Pancreas (tissue), 10 donors: ENCODE data around the gene UNC13A. TPM values are rescaled to one million over a fixed set of nuclear protein-coding genes. Genes with fewer than 3 reads are reported as not detected.

Source experiments
- ATAC-seq, 4 donors: fragments of 200-7000 bp; cut with Tn5 transposase; one replicate each; pipeline versions ENCODE4 v1.8.0 to v1.9.1; 2020; ENCODE audit warnings: mild to moderate bottlenecking in 4 of 4, moderate library complexity in 4 of 4
- DNase-seq, 6 donors: peaks; one replicate each; pipeline ENCODE4 v3.0.0-alpha.2; 2020
- FAIRE-seq: peaks from 2 replicates; lab custom pipeline; 2012; peaks lifted over from hg19 to GRCh38; lab: Jason Lieb, UNC
- H3K27ac ChIP-seq, 4 donors: fragments of 200-600 bp; sonication (generic); 1 replicate in 3 of 4; 2 replicates in 1 of 4; pipeline versions ENCODE4 v1.5.0 to v1.8.0; 2020
- H3K27me3 ChIP-seq, 4 donors: fragments of 200-600 bp; one replicate each; pipeline ENCODE4 v1.8.0; 2021
- H3K36me3 ChIP-seq, 3 donors: fragments of 200-600 bp; sonication (generic) in 1 of 3; one replicate each; pipeline versions ENCODE4 v1.5.0 to v1.8.0; 2020 to 2021
- H3K4me1 ChIP-seq, 3 donors: fragments of 200-600 bp; one replicate each; pipeline ENCODE4 v1.8.0; 2021
- H3K4me3 ChIP-seq, 4 donors: fragments of 200-600 bp; sonication (generic) in 2 of 4; one replicate each; pipeline versions ENCODE4 v1.5.0 to v1.8.0; 2020 to 2021
- H3K9me3 ChIP-seq, 4 donors: fragments of 200-600 bp; one replicate each; pipeline ENCODE4 v1.8.0; 2021
- CTCF ChIP-seq, 4 donors: fragments of 200-600 bp; sonication (generic) in 3 of 4; IDR thresholded peaks; one replicate each; pipeline versions ENCODE4 v1.5.0 to v1.8.0; 2021; ENCODE audit warnings: antibody characterized with exemption in 4 of 4
- WGBS, 2 donors: extraction: QIAGEN DNeasy Blood & Tissue Kit; methylation state at CpG; one replicate each; pipeline ENCODE4 v1.1.7; 2013; 5-methylcytosine and 5-hydroxymethylcytosine counted together
- intact Hi-C, 3 donors: fragments of 100-400 bp; cut with DNase I; formaldehyde crosslinking; loops; one replicate each; pipeline versions ENCODE4 v1.11.1 to v1.14.2; 2022
- polyA plus RNA-seq, 2 donors: library from polyadenylated mRNA; stranded (reverse); fragments of 200-250 nt; gene quantifications; one replicate each; pipeline ENCODE4 v1.2.3, GENCODE V29; 2013
- total RNA-seq, 6 donors: library from RNA; stranded (reverse); fragmentation: NEBNext Ultra II Directional in 4 of 6; extraction: Animal tissue kit (Norgen Biotek cat#: 25700) in 4 of 6; gene quantifications; one replicate each; pipeline versions ENCODE4 v1.2.1 to v1.2.4, GENCODE V29; 2021 to 2023
- donor health status: healthy with polysubstance abuse.
- donor health status: DM: no; HTN: no; CAD: no; lungs with moderate emphysema.
- donor health status: DM: no; HTN: no; CAD: no.
- donor health status: control.
- donor health status: control.
- donor health status: Bipolar disorder and iron deficiency.
- donor health status: DM: yes; HTN: yes; CAD: no.
- donor health status: DM: no; HTN: no; CAD: no.
- donor health status: DM: no; HTN: no; CAD: no.
- donor health status: DM: yes; HTN: yes; CAD: no.

The UNC13A gene
- total and polyA plus RNA-seq, 8 donors: 0.92 to 10.5 (median 2.2) TPM

DNA sequence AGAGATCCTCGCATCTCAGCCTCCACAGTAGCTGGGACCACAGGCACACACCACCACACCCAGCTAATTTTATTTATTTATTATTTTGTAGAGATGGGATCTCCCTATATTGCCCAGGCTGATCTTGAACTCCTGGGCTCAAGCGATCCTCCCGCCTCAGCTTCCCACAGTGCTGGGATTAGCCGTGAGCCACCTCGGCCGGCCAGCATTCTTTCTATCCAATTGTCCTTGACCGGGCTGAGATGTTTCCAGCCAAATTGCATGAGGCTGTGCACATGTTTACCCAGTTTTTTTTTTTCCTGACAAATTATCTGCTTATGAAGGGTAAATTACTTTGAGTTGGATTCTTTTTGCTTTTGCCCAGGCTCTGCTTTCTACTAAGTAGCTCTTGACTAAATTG is 28.2 kb downstream of the UNC13A start:
- Histone ChIP-seq H3K27me3 (no peaks in the 10 kb centered on the region), H3K4me1 (no peaks in the 10 kb centered on the region), H3K27ac (no peak overlapping the region), H3K9me3 (no peaks in the 10 kb centered on the region), H3K4me3 (no peak overlapping the region), H3K36me3 (no peaks in the 10 kb centered on the region)
- TF ChIP-seq CTCF (IDR thresholded peaks at IDR 0.05): no peak
- FAIRE-seq: no peak
- peak in 1 of 6 donors; percentile 12 for DNase-seq
- intact Hi-C loops: no loop called here
- no peak for ATAC-seq
- 35 to 40% methylated on average over 7 of the region's 7 CpGs for WGBS, 2 donors

DNA sequence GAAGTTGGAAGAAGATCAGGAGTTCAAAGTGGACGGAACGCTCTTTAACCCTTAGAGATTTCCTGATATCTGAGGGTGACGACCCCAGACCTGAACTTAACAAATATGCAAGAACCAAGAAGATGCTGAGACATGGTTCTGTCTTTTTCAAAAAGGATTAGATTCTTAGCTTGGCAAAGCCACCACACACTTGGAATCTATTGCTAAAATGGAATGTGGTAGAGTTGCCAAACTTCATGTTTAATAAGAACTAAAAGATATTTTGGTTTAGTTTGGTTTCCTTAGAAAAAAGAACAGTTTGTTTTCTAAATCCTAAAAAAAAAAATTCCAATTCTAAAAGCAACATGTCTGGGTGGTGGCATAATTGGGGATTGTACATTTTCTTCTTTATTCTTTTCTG is 29.5 kb downstream of the UNC13A start:
- WGBS, 2 donors: 33 to 48% methylated on average over 3 of the region's 3 CpGs
- no peak overlapping the region for H3K27ac ChIP-seq
- no peaks in the 10 kb centered on the region for H3K4me1 ChIP-seq
- no peaks in the 10 kb centered on the region for H3K9me3 ChIP-seq
- no peak overlapping the region for H3K4me3 ChIP-seq
- no peak for DNase-seq
- H3K27me3 ChIP-seq: no peaks in the 10 kb centered on the region
- H3K36me3 ChIP-seq: no peaks in the 10 kb centered on the region
- intact Hi-C loops: no loop called here
- FAIRE-seq: no peak
- TF ChIP-seq CTCF (IDR thresholded peaks at IDR 0.05): no peak
- ATAC-seq: no peak

- TF ChIP-seq CTCF (IDR thresholded peaks at IDR 0.05): no peak
- Histone ChIP-seq H3K36me3 (no peaks in the 10 kb centered on the region), H3K27ac (no peak overlapping the region), H3K4me3 (no peak overlapping the region), H3K27me3 (no peaks in the 10 kb centered on the region), H3K4me1 (no peaks in the 10 kb centered on the region), H3K9me3 (no peaks in the 10 kb centered on the region)
- ATAC-seq (no peak), DNase-seq (no peak), FAIRE-seq (no peak)
- WGBS, 2 donors: 75% methylated on average over 6 of the region's 6 CpGs
- intact Hi-C loops: no loop called here
These were observed 29.9 kb downstream of the UNC13A start for GRCh38 chr19:17658240-17658639.

GRCh38 chr19:17656970-17657369 is 31.2 kb downstream of the UNC13A start:
- no peaks in the 10 kb centered on the region for H3K4me1 ChIP-seq
- no peak for TF ChIP-seq CTCF (IDR thresholded peaks at IDR 0.05)
- FAIRE-seq (no peak), DNase-seq (peak in 1 of 6 donors; percentile 25), ATAC-seq (no peak)
- H3K9me3 ChIP-seq: no peaks in the 10 kb centered on the region
- no peak overlapping the region for H3K27ac ChIP-seq
- 60 to 79% methylated on average over 8 of the region's 8 CpGs for WGBS, 2 donors
- H3K27me3 ChIP-seq: no peaks in the 10 kb centered on the region
- H3K36me3 ChIP-seq: no peaks in the 10 kb centered on the region
- H3K4me3 ChIP-seq: no peak overlapping the region
- intact Hi-C loops: no loop called here

DNA sequence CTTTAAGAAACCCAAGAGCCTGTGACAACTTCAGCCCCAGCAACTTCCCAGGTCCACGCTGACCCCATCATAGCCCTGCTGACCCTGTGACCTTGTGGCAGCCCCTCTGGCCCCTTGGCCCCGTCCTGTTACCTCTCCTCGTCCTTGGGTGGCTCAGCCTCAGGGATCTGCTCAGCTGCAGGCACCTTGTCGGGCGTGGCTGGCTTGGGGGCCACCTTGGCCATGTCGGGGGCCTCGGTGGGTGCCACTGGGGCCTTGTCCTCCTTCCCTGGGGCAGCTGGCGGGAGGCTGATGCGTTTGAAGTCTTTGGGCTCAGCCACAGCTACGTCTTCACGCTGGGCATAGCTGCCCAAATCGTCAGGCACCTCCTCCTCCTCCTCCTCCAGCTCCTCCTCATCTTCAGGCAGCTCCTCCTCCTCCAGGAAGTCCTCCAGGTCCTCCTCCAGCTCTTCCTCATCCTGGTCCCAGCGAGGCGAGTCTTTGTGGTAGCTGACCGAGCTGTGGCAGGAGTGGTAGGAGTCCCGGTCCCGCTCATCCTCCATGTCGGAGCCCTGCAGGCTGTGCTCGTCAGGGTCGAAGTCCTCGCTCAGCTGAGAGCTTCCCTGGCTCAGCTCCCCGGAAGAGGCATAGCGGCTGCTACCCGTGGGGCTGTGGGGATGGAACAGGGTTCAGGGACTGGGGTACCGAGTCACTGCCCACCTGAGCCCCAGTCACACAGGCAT is 32.2 kb downstream of the UNC13A start:
- intact Hi-C loops: no loop called here
- H3K27ac ChIP-seq: no peak overlapping the region
- no peak for TF ChIP-seq CTCF (IDR thresholded peaks at IDR 0.05)
- DNase-seq (peak in 1 of 6 donors; percentile 47), ATAC-seq (no peak), FAIRE-seq (no peak)
- no peaks in the 10 kb centered on the region for H3K36me3 ChIP-seq
- H3K27me3 ChIP-seq: no peaks in the 10 kb centered on the region
- H3K4me1 ChIP-seq: no peaks in the 10 kb centered on the region
- WGBS, 2 donors: 68 to 82% methylated on average over 25 of the region's 25 CpGs
- H3K9me3 ChIP-seq: no peaks in the 10 kb centered on the region
- no peak overlapping the region for H3K4me3 ChIP-seq
